ENCODE measurements around the gene BCR. TPM values are rescaled to one million over a fixed set of nuclear protein-coding genes. Genes with fewer than 3 reads are reported as not detected.
A peak's percentile ranks its signal among the peaks of the same experiment; 100 is the strongest.
"Not testable (repeated sequence)": the region's sequence is repeated elsewhere in the genome, so short reads cannot be mapped to it uniquely, and the experiment has no call there.

The BCR gene
- total RNA-seq, 1 experiment from 2014 or later: 32.4 TPM

GRCh38 chr22:23310443-23311097 lies 130.3 kb downstream of the BCR start:
- not testable (repeated sequence) for DNase-seq (ENCODE audit: low spot score)
- in situ Hi-C loops (cut with HindIII; ENCODE audit: low sequenced_read_pairs): loop anchor here (25.0 kb wide), 1 partner anchor 102 kb away; no protein-coding TSS in a partner anchor

GRCh38 chr22:23311635-23312420 lies 131.5 kb downstream of the BCR start:
- not testable (repeated sequence) for DNase-seq (ENCODE audit: low spot score)
- in situ Hi-C loops (cut with HindIII; ENCODE audit: low sequenced_read_pairs): loop anchor here (25.0 kb wide), 1 partner anchor 100 kb away; no protein-coding TSS in a partner anchor

GRCh38 chr22:23313791-23314567 lies 133.7 kb downstream of the BCR start:
- no peak for DNase-seq (ENCODE audit: low spot score)
- in situ Hi-C loops (cut with HindIII; ENCODE audit: low sequenced_read_pairs): loop anchor here (25.0 kb wide), 1 partner anchor 98 kb away; no protein-coding TSS in a partner anchor

- peak; percentile 69 for DNase-seq (ENCODE audit: low spot score)
- in situ Hi-C loops (cut with HindIII; ENCODE audit: low sequenced_read_pairs): loop anchor here (25.0 kb wide), 1 partner anchor 97 kb away; no protein-coding TSS in a partner anchor
These were observed 135.1 kb downstream of the BCR start for GRCh38 chr22:23315341-23315917.

- in situ Hi-C loops (cut with HindIII; ENCODE audit: low sequenced_read_pairs): loop anchor here (25.0 kb wide), 1 partner anchor 96 kb away; no protein-coding TSS in a partner anchor
- DNase-seq (ENCODE audit: low spot score): not testable (repeated sequence)
These were observed 136.3 kb downstream of the BCR start for GRCh38 chr22:23316596-23316995.

- peak; percentile 29 for DNase-seq (ENCODE audit: low spot score)
- in situ Hi-C loops (cut with HindIII; ENCODE audit: low sequenced_read_pairs): loop anchor here (25.0 kb wide), 1 partner anchor 94 kb away; no protein-coding TSS in a partner anchor
These were observed 138.0 kb downstream of the BCR start for GRCh38 chr22:23318316-23318715.

GRCh38 chr22:23322497-23323080 lies 142.3 kb downstream of the BCR start:
- in situ Hi-C loops (cut with HindIII; ENCODE audit: low sequenced_read_pairs): loop anchor here (25.0 kb wide), 1 partner anchor 90 kb away; no protein-coding TSS in a partner anchor
- not testable (repeated sequence) for DNase-seq (ENCODE audit: low spot score)

- in situ Hi-C loops (cut with HindIII; ENCODE audit: low sequenced_read_pairs): loop anchor here (25.0 kb wide), 1 partner anchor 88 kb away; no protein-coding TSS in a partner anchor
- DNase-seq (ENCODE audit: low spot score): not testable (repeated sequence)
These were observed 143.8 kb downstream of the BCR start for GRCh38 chr22:23323960-23324688.

- no peak for DNase-seq (ENCODE audit: low spot score)
- in situ Hi-C loops (cut with HindIII; ENCODE audit: low sequenced_read_pairs): no loop called here
These were observed 144.9 kb downstream of the BCR start for GRCh38 chr22:23325183-23325582.

GRCh38 chr22:23333822-23334221 lies 153.5 kb downstream of the BCR start:
- DNase-seq (ENCODE audit: low spot score); in situ Hi-C loops (cut with HindIII; ENCODE audit: low sequenced_read_pairs): not testable (repeated sequence)

- DNase-seq (ENCODE audit: low spot score); in situ Hi-C loops (cut with HindIII; ENCODE audit: low sequenced_read_pairs): not testable (repeated sequence)
These were observed 157.4 kb downstream of the BCR start for GRCh38 chr22:23337672-23338071.

- DNase-seq (ENCODE audit: low spot score); in situ Hi-C loops (cut with HindIII; ENCODE audit: low sequenced_read_pairs): not testable (repeated sequence)
These were observed 161.8 kb downstream of the BCR start for GRCh38 chr22:23341942-23342695.

GRCh38 chr22:23351321-23351720 lies 171.0 kb downstream of the BCR start:
- DNase-seq (ENCODE audit: low spot score): no peak
- in situ Hi-C loops (cut with HindIII; ENCODE audit: low sequenced_read_pairs): no loop called here

GRCh38 chr22:23353004-23353403 lies 172.7 kb downstream of the BCR start:
- no peak for DNase-seq (ENCODE audit: low spot score)
- in situ Hi-C loops (cut with HindIII; ENCODE audit: low sequenced_read_pairs): no loop called here

GRCh38 chr22:23353696-23354095 lies 173.4 kb downstream of the BCR start:
- in situ Hi-C loops (cut with HindIII; ENCODE audit: low sequenced_read_pairs): no loop called here

GRCh38 chr22:23356094-23356493 lies 175.8 kb downstream of the BCR start:
- DNase-seq (ENCODE audit: low spot score): no peak
- in situ Hi-C loops (cut with HindIII; ENCODE audit: low sequenced_read_pairs): no loop called here

More at GRCh38 chr22:23353696-23354095, 173.4 kb downstream of the BCR start:
- DNase-seq (ENCODE audit: low spot score): no peak

GRCh38 chr22:23357053-23357452 lies 176.7 kb downstream of the BCR start:
- no peak for DNase-seq (ENCODE audit: low spot score)
- in situ Hi-C loops (cut with HindIII; ENCODE audit: low sequenced_read_pairs): no loop called here

Data from G401 (cell line).